Ectodermal cell (in vitro differentiated cells): ENCODE data around the gene ATP5F1B. TPM values are rescaled to one million over a fixed set of nuclear protein-coding genes. Genes with fewer than 3 reads are reported as not detected.

Experiments
- H3K27ac ChIP-seq: 2 replicates; pipeline ENCODE4 v1.7.0; 2013; ENCODE audit warnings: mild to moderate bottlenecking, low read depth, low read length; ENCODE audit not compliant: insufficient read depth, poor library complexity, severe bottlenecking
- H3K27me3 ChIP-seq: 2 replicates; pipeline ENCODE4 v1.7.0; 2013; ENCODE audit warnings: mild to moderate bottlenecking, low read length; ENCODE audit not compliant: insufficient read depth, control insufficient read depth, poor library complexity, severe bottlenecking
- H3K36me3 ChIP-seq: one replicate; pipeline ENCODE4 v1.7.0; 2013; ENCODE audit warnings: low read length; ENCODE audit not compliant: control insufficient read depth, insufficient read depth
- H3K4me1 ChIP-seq: one replicate; pipeline ENCODE4 v1.7.0; 2013; ENCODE audit warnings: low read length; ENCODE audit not compliant: control insufficient read depth, insufficient read depth
- H3K4me3 ChIP-seq: 2 replicates; pipeline ENCODE4 v1.7.0; 2013; ENCODE audit warnings: low read depth, low read length, control low read depth; ENCODE audit not compliant: insufficient read depth
- H3K9me3 ChIP-seq: 2 replicates; pipeline ENCODE4 v1.7.0; 2013; ENCODE audit warnings: mild to moderate bottlenecking, low read length, moderate library complexity; ENCODE audit not compliant: control insufficient read depth
- WGBS, 2 experiments: methylation state at CpG; one replicate each; pipeline ENCODE4 v1.1.7; 2013; ENCODE audit warnings: missing lambda C conversion rate in 2 of 2; 5-methylcytosine and 5-hydroxymethylcytosine counted together
- polyA plus RNA-seq, 4 experiments: library from polyadenylated mRNA; stranded (reverse); fragments of 50-300 nt; gene quantifications; one replicate each; pipeline ENCODE4 v1.2.3, GENCODE V29; 2013

Gene ATP5F1B
- 841 TPM for polyA plus RNA-seq (2013, experiment 1 of 4)
- 819 TPM for polyA plus RNA-seq (2013, experiment 2 of 4)
- 663 TPM for polyA plus RNA-seq (2013, experiment 3 of 4)
- 731 TPM for polyA plus RNA-seq (2013, experiment 4 of 4)

- 1 to 2% methylated on average over 39 of the region's 39 CpGs for WGBS, 2 experiments
- H3K4me3 ChIP-seq: peak within 1 kb of the TSS; percentile 90
- peaks cover 31% of the 10 kb centered on the region for H3K36me3 ChIP-seq
- H3K4me1 ChIP-seq: peaks cover 9% of the 10 kb centered on the region
- H3K9me3 ChIP-seq: no peaks in the 10 kb centered on the region
- no peaks in the 10 kb centered on the region for H3K27me3 ChIP-seq
- peak within 1 kb of the TSS; percentile 44 for H3K27ac ChIP-seq
These were observed at the start of gene ATP5F1B for GRCh38 chr12:56645717-56646446. ATP5F1B (minus strand) TSS chr12:56645984; CDS start chr12:56645963, 21 bp downstream.

- Histone ChIP-seq H3K27me3 (no peaks in the 10 kb centered on the region), H3K4me1 (peaks cover 4% of the 10 kb centered on the region), H3K36me3 (no peaks in the 10 kb centered on the region), H3K9me3 (no peaks in the 10 kb centered on the region), H3K27ac (no peak overlapping the region), H3K4me3 (no peak overlapping the region)
- 86 to 91% methylated on average over 5 of the region's 5 CpGs for WGBS, 2 experiments
These were observed 48.4 kb upstream of the ATP5F1B start for GRCh38 chr12:56694161-56694560.

- WGBS, 2 experiments: 3% methylated on average over 7 of the region's 7 CpGs
- peaks cover 3% of the 10 kb centered on the region for H3K36me3 ChIP-seq
- H3K27me3 ChIP-seq: no peaks in the 10 kb centered on the region
- H3K4me3 ChIP-seq: peak overlapping the region; percentile 94
- peak overlapping the region; percentile 99 for H3K27ac ChIP-seq
- H3K9me3 ChIP-seq: no peaks in the 10 kb centered on the region
- no peaks in the 10 kb centered on the region for H3K4me1 ChIP-seq
These were observed 43.0 kb upstream of the ATP5F1B start for GRCh38 chr12:56688846-56689109.

- no peaks in the 10 kb centered on the region for H3K9me3 ChIP-seq
- peak within 1 kb of the TSS; percentile 94 for H3K4me3 ChIP-seq
- peaks cover 3% of the 10 kb centered on the region for H3K36me3 ChIP-seq
- H3K4me1 ChIP-seq: no peaks in the 10 kb centered on the region
- H3K27me3 ChIP-seq: no peaks in the 10 kb centered on the region
- H3K27ac ChIP-seq: peak within 1 kb of the TSS; percentile 99
- 0 to 1% methylated on average over 64 of the region's 64 CpGs for WGBS, 2 experiments
These were observed 42.5 kb upstream of the ATP5F1B start, which contains the start of gene PTGES3 for GRCh38 chr12:56688129-56688845. PTGES3 (minus strand) TSS chr12:56688284; CDS start chr12:56687999, 285 bp downstream.

GRCh38 chr12:56687223-56688128 lies 41.7 kb upstream of the ATP5F1B start:
- H3K27me3 ChIP-seq: no peaks in the 10 kb centered on the region
- H3K4me3 ChIP-seq: peak overlapping the region; percentile 94
- H3K27ac ChIP-seq: peak overlapping the region; percentile 99
- no peaks in the 10 kb centered on the region for H3K9me3 ChIP-seq
- H3K36me3 ChIP-seq: peaks cover 3% of the 10 kb centered on the region
- H3K4me1 ChIP-seq: no peaks in the 10 kb centered on the region
- WGBS, 2 experiments: 0% methylated on average over 62 of the region's 62 CpGs

- Histone ChIP-seq H3K27ac (no peak overlapping the region), H3K27me3 (no peaks in the 10 kb centered on the region), H3K36me3 (peaks cover 13% of the 10 kb centered on the region), H3K9me3 (no peaks in the 10 kb centered on the region), H3K4me1 (no peaks in the 10 kb centered on the region), H3K4me3 (no peak overlapping the region)
- WGBS, 2 experiments: 78 to 89% methylated on average over 6 to 8 of the region's 8 CpGs
These were observed 39.1 kb upstream of the ATP5F1B start for GRCh38 chr12:56684745-56685359.

- no peaks in the 10 kb centered on the region for H3K27me3 ChIP-seq
- H3K36me3 ChIP-seq: peaks cover 13% of the 10 kb centered on the region
- WGBS, 2 experiments: 94 to 96% methylated on average over 6 of the region's 6 CpGs
- H3K9me3 ChIP-seq: no peaks in the 10 kb centered on the region
- H3K4me1 ChIP-seq: no peaks in the 10 kb centered on the region
- H3K4me3 ChIP-seq: no peak overlapping the region
- no peak overlapping the region for H3K27ac ChIP-seq
These were observed 36.5 kb upstream of the ATP5F1B start for GRCh38 chr12:56682323-56682722.

- H3K4me1 ChIP-seq: no peaks in the 10 kb centered on the region
- no peak overlapping the region for H3K27ac ChIP-seq
- H3K36me3 ChIP-seq: peaks cover 13% of the 10 kb centered on the region
- no peak overlapping the region for H3K4me3 ChIP-seq
- no peaks in the 10 kb centered on the region for H3K9me3 ChIP-seq
- 92 to 94% methylated on average over 13 of the region's 13 CpGs for WGBS, 2 experiments
- H3K27me3 ChIP-seq: no peaks in the 10 kb centered on the region
These were observed 34.2 kb upstream of the ATP5F1B start for GRCh38 chr12:56679883-56680575.

GRCh38 chr12:56678852-56679251 lies 33.1 kb upstream of the ATP5F1B start:
- Histone ChIP-seq H3K27ac (no peak overlapping the region), H3K36me3 (peaks cover 10% of the 10 kb centered on the region), H3K4me1 (no peaks in the 10 kb centered on the region), H3K4me3 (no peak overlapping the region), H3K9me3 (no peaks in the 10 kb centered on the region), H3K27me3 (no peaks in the 10 kb centered on the region)
- 95 to 98% methylated on average over 2 of the region's 2 CpGs for WGBS, 2 experiments
